HG03442 (cell line): Measurements from ENCODE around the gene SMIM21.

Source experiments
- ATAC-seq: cut with Tn5 transposase; IDR thresholded peaks from one replicate; pipeline ENCODE4 v1.9.1; 2021; ENCODE audit warnings: mild to moderate bottlenecking, moderate library complexity; ENCODE audit not compliant: unreplicated experiment

The SMIM21 gene

GRCh38 chr18:75427603-75428002 lies at the start of gene SMIM21:
Gene SMIM21, minus strand, starts transcription at chr18:75427703. Its CDS starts 140 bp downstream, at chr18:75427563.
- no peak for ATAC-seq

- no peak for ATAC-seq
Measured at GRCh38 chr18:75475228-75475627, 47.7 kb upstream of the SMIM21 start.

GRCh38 chr18:75474332-75474731 lies 46.8 kb upstream of the SMIM21 start:
- ATAC-seq: no peak

GRCh38 chr18:75473316-75473715 lies 45.8 kb upstream of the SMIM21 start:
- ATAC-seq: no peak

- ATAC-seq: no peak
Measured at GRCh38 chr18:75472906-75473305, 45.4 kb upstream of the SMIM21 start.

- no peak for ATAC-seq
Measured at GRCh38 chr18:75472396-75472795, 44.9 kb upstream of the SMIM21 start.

GRCh38 chr18:75471850-75472249 lies 44.3 kb upstream of the SMIM21 start:
- no peak for ATAC-seq

GRCh38 chr18:75467851-75468250 lies 40.3 kb upstream of the SMIM21 start:
- no peak for ATAC-seq

GRCh38 chr18:75467281-75467795 lies 39.8 kb upstream of the SMIM21 start:
- ATAC-seq: no peak

GRCh38 chr18:75464356-75464755 lies 36.9 kb upstream of the SMIM21 start:
- ATAC-seq: no peak

- no peak for ATAC-seq
Measured at GRCh38 chr18:75462178-75462832, 34.8 kb upstream of the SMIM21 start.

GRCh38 chr18:75456199-75456631 lies 28.7 kb upstream of the SMIM21 start:
- ATAC-seq: no peak

- ATAC-seq: no peak
Measured at GRCh38 chr18:75455249-75456198, 28.0 kb upstream of the SMIM21 start.

- ATAC-seq: no peak
Measured at GRCh38 chr18:75454022-75454795, 26.7 kb upstream of the SMIM21 start.

- ATAC-seq: no peak
Measured at GRCh38 chr18:75450906-75451305, 23.4 kb upstream of the SMIM21 start.

- ATAC-seq: no peak
Measured at GRCh38 chr18:75441896-75442295, 14.4 kb upstream of the SMIM21 start.

- ATAC-seq: no peak
Measured at GRCh38 chr18:75439348-75439747, 11.8 kb upstream of the SMIM21 start.

- no peak for ATAC-seq
Measured at GRCh38 chr18:75438891-75439290, 11.4 kb upstream of the SMIM21 start.

GRCh38 chr18:75437979-75438378 lies 10.5 kb upstream of the SMIM21 start:
- ATAC-seq: no peak

GRCh38 chr18:75433098-75433497 lies 5.6 kb upstream of the SMIM21 start:
- no peak for ATAC-seq

- ATAC-seq: no peak
Measured at GRCh38 chr18:75429975-75430374, 2.5 kb upstream of the SMIM21 start.
